Tracheal epithelial cell (primary cell): ENCODE measurements around the gene ACVR2B. TPM values are rescaled to one million over a fixed set of nuclear protein-coding genes. Genes with fewer than 3 reads are reported as not detected.

ENCODE experiments used
- total RNA-seq: library from RNA; depleted of rRNA; stranded (reverse); fragments of >200 nt; gene quantifications from 2 replicates; pipeline ENCODE4 v1.2.1, GENCODE V29; 2014

Gene ACVR2B
- total RNA-seq: 5.3 and 6.0 TPM in 2 replicates

DNA sequence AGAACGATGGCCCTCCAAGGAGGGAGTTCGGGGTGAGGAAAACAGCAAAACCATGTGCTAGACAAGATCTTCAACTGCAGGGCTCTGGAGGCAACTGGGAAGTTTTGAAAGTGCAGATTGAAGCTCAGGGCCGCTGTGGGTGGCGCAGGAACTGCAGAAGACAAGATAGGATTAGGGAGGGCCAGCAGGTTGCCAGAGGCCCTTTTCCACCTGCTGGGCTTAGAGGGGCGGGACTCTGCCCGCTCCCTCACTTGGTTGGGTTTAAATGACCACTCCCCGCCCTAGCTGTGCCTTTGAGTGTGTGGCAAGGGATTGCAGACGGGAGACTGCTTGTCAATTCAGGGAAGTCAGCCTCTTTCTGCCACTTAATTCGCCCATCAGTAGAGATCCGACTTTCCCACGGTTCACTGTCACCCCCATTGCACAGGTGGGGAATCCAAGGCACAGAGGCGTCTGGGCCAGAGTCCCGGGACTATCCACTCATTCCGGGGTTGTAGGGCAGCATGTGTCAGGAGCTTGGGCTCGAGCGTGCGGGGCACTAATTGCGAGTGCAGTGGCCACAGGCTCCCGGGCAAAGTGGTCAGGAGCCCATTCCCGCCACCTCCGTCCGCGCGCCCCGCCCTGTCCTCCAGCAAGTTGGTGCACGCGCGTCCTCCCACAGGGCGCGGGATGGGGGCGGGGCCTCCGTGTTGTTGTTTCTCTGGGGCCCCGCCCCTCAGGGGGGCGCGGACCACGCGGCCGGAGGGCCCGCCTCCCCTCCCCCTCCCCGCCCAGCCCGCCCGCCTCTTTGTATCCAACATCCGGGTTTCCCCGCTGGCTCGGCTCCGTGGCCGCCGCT, at the start of gene ACVR2B:
Gene ACVR2B, plus strand, starts transcription at position 816 of the 838 bp plus-strand sequence. CDS start 433 bp downstream, outside the sequence.

DNA sequence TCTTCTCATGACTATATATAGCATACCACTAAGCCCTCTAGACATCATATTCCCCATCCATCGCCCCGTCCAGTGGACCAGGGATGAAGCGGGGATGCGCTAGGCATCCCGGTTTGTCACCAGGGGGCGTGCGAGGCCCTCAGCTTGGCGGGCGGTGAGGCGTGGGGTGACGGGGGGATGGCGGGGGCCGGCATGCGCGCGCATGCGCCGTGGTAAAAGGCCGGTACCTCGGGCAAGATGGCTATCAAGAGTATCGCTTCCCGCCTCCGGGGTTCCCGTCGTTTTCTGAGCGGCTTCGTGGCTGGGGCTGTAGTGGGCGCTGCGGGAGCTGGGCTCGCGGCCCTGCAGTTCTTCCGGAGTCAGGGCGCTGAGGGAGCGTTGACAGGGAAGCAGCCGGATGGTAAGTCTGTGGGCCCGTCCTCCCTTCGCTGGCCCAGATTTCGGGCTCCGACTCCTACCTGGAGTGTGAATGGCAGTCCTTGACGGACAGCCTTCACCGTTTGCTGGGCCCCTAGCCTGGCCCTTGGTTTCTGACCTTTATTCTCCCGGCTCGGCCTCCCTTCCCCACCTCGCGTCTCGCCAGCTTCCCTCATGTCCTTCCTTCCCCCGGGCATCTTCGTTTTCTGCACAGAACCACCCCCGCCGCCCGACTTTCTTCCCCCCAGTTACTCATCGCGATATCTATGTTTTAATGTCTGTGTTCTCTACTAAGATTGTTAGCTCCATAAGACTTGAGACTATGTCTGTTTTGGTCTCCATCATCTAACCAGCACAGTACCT, 42.6 kb downstream of the ACVR2B start, which contains the start of gene EXOG:
Gene EXOG, plus strand, starts transcription at position 210 of the 780 bp plus-strand sequence. Its CDS starts 28 bp downstream, at position 238.

Other genes with a start within 250 kb of the ACVR2B start
- 0.24 and 0.64 TPM in 2 replicates for gene SLC22A13, start 188.1 kb upstream of the ACVR2B start, total RNA-seq
- under 0.01 TPM in 1 of 2 replicates, not detected in the other for gene SLC22A14, start 171.6 kb upstream of the ACVR2B start, total RNA-seq
- 1.2 and 2.1 TPM in 2 replicates for gene XYLB, start 107.1 kb upstream of the ACVR2B start, total RNA-seq
- 1.7 and 3.1 TPM in 2 replicates for gene EXOG, start 42.5 kb downstream of the ACVR2B start, total RNA-seq
- gene SCN5A, start 195.8 kb downstream of the ACVR2B start, total RNA-seq: not detected in 2 replicates